Measurements from ENCODE around the gene SLAMF1. TPM values are rescaled to one million over a fixed set of nuclear protein-coding genes. Genes with fewer than 3 reads are reported as not detected.
"Not testable (repeated sequence)": the region's sequence is repeated elsewhere in the genome, so short reads cannot be mapped to it uniquely, and the experiment has no call there.

SLAMF1 gene
- total RNA-seq, 4 donors from 2014 or later: 0.57 to 5.0 (median 0.95) TPM

DNA sequence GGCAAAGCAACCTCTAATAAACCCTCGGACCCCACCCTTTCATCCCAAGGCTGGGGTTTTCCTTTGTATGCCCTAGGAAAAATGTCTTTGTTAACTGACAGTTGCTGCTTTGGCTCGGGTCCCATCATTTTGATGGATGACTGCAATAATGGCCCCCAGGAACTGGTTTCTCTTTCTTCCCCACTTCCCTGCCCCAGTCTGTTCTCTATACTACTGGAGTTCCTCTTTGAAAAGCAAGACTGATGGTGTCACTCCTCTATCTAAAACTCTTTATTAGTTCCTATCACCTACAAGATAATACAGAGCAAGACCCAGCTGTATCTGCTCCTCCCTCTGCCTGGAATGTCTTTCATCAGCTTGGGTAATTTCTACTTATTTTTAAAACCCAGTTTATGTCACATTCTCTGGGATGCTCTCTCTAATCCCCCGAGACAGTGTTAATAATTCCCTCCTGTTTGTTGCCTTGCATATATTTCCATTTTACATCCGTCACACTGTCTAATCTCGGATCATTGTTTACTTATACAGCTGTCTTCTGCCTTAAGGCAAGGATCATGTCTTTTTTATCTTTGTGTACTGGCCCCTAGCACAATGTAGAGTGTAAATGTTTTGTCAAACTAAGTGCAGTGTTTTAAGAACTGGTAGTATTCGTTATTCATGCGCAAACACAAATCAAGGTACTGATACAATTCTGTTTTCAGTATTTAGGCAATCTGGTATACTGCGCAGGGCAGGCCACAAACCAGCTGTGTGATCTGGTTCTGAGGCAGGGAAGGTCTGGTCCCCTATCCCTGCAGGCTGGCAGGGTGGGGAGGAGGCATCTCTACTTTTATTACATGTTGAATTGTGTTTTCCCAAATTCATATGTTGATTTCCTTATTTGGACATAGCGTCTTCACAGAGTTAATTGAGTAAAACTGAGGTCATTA is 16.1 kb downstream of the SLAMF1 start:
- WGBS: 48% methylated on average over 9 of the region's 9 CpGs
- no peaks in the 10 kb centered on the region for H3K27me3 ChIP-seq
- no peaks in the 10 kb centered on the region for H3K36me3 ChIP-seq
- DNase-seq (ENCODE audit: extremely low spot score): no peak
- H3K4me3 ChIP-seq: no peak overlapping the region
- peaks cover 0 to 10% (median 2%) of the 10 kb centered on the region in 4 donors for H3K4me1 ChIP-seq
- no peak overlapping the region for H3K27ac ChIP-seq (replicated peaks in 1 of 4)
- no peak for TF ChIP-seq EP300 (IDR thresholded peaks at IDR 0.05)
- TF ChIP-seq, protein P1, sequence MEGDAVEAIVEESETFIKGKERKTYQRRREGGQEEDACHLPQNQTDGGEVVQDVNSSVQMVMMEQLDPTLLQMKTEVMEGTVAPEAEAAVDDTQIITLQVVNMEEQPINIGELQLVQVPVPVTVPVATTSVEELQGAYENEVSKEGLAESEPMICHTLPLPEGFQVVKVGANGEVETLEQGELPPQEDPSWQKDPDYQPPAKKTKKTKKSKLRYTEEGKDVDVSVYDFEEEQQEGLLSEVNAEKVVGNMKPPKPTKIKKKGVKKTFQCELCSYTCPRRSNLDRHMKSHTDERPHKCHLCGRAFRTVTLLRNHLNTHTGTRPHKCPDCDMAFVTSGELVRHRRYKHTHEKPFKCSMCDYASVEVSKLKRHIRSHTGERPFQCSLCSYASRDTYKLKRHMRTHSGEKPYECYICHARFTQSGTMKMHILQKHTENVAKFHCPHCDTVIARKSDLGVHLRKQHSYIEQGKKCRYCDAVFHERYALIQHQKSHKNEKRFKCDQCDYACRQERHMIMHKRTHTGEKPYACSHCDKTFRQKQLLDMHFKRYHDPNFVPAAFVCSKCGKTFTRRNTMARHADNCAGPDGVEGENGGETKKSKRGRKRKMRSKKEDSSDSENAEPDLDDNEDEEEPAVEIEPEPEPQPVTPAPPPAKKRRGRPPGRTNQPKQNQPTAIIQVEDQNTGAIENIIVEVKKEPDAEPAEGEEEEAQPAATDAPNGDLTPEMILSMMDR (IDR thresholded peaks at IDR 0.05): no peak
- no peak for TF ChIP-seq POLR2A (IDR thresholded peaks at IDR 0.05; ENCODE audit: low read depth)
- no peak for TF ChIP-seq POLR2AphosphoS5 (IDR thresholded peaks at IDR 0.05)
- intact Hi-C loops (cut with DNase I): no loop called here
- H3K9me3 ChIP-seq: no peaks in the 10 kb centered on the region

DNA sequence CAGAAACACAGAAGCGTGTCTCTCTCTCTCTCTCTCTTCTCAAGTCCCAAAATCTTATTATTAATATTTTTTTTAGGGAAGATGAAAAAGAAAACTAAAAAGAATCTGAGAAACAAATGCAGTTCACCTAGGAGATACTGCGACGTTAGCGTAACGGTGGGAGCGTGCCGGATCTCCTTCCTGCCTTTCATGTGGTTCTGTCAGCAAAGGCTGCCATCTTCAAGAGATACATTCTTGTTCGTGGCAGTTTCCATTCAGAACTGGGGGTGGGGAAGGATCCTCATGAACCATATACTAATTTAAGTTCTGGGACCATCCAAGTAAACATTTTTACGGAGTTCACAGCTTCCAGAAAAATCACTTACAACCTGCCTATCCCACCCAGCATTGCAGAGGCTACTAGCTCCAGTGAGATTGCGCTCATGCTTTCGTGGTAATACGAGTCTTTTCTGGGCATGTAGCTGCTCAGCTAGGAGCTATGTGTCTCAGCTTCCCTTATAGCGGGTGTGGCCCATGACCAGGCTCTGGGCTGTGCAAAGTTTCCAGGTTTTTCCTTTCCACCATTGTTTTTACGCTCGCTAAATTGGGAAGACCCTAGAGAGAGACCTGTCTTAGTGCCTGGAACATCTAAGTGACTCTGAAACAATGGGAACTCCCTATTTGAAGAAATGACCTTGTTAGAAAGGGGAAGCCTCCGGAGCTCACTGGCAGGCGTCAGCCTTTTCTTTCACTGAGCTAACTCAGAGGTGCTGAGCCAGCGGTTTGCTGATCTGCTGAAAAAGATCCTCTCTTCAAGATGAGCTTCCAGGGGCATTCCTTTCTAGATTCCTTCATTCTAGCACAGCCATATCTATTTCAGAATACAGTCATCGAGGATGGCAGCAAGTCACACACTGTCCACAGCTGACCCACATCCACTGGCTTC is 17.3 kb downstream of the SLAMF1 start:
- no peak for TF ChIP-seq POLR2A (IDR thresholded peaks at IDR 0.05; ENCODE audit: low read depth)
- TF ChIP-seq POLR2AphosphoS5 (IDR thresholded peaks at IDR 0.05): no peak
- no peak for DNase-seq (ENCODE audit: extremely low spot score)

DNA sequence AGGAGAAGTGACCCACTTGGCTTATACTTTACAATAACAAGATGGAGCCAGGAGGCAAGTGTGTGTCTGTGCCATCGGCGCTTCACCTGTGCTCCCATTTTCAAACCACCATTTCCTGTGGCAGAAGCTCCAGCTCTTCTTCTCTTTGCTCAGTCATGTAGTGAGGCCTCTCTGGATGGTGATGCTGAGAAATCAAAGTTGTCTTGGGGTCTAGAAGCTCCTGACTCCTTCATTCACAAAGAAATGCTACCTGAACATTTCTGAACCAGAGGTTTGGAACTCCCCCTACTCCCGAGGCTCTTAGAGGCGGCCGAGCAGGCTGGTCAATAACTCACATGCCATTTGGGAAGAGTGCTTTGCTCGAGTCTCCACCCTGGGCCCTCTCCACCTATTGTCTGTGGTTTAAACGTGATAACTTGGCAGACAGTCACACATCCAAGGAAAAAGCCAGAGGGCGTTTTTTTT is 18.0 kb downstream of the SLAMF1 start:
- 71% methylated on average over 8 of the region's 8 CpGs for WGBS

More for the DNA sequence above, 17.3 kb downstream of the SLAMF1 start:
- H3K36me3 ChIP-seq: no peaks in the 10 kb centered on the region
- intact Hi-C loops (cut with DNase I): no loop called here
- H3K27me3 ChIP-seq: no peaks in the 10 kb centered on the region
- no peak overlapping the region for H3K4me3 ChIP-seq
- H3K27ac ChIP-seq (replicated peaks in 1 of 4): no peak overlapping the region
- H3K4me1 ChIP-seq: peaks cover 0 to 10% (median 2%) of the 10 kb centered on the region in 4 donors
- no peaks in the 10 kb centered on the region for H3K9me3 ChIP-seq
- 78% methylated on average over 18 of the region's 19 CpGs for WGBS

DNA sequence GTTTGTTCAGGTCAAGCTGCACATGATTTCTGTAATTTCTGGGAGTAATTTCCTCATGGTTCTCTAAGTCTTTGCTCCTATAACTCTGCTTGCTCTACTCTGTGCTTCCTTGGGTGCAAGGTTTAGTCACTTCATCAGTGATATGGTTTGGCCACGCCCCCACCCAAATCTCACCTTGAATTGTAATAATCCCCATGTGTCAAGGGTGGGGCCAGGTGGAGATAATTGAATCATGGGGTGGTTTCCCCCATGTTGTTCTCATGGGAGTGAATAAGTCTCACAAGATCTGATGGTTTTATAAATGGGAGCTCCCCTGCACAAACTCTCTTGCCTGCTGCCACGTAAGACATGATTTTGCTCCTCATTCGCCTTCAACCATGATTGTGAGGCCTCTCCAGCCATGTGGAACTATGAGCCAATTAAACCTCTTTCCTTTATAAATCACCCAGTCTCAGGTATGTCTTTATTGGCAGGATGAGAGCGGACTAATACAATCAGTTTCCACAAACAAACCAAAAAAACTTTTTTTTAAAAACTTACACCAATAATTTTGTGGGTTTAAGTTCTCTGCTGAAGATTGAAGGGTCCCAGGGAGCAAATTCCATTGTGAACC is 19.1 kb downstream of the SLAMF1 start:
- H3K27me3 ChIP-seq; H3K27ac ChIP-seq (replicated peaks in 1 of 4); H3K36me3 ChIP-seq; H3K4me1 ChIP-seq; H3K9me3 ChIP-seq; DNase-seq (ENCODE audit: extremely low spot score); H3K4me3 ChIP-seq; intact Hi-C loops (cut with DNase I): not testable (repeated sequence)
- WGBS: 78% methylated on average over 4 of the region's 4 CpGs

More for the DNA sequence above, 18.0 kb downstream of the SLAMF1 start:
- H3K27me3 ChIP-seq: no peaks in the 10 kb centered on the region
- no peak overlapping the region for H3K27ac ChIP-seq (replicated peaks in 1 of 4)
- intact Hi-C loops (cut with DNase I): no loop called here
- H3K4me1 ChIP-seq: peaks cover 0 to 10% (median 2%) of the 10 kb centered on the region in 4 donors
- no peak overlapping the region for H3K4me3 ChIP-seq
- no peaks in the 10 kb centered on the region for H3K9me3 ChIP-seq
- H3K36me3 ChIP-seq: no peaks in the 10 kb centered on the region
- TF ChIP-seq POLR2A (IDR thresholded peaks at IDR 0.05; ENCODE audit: low read depth) (no peak), EP300 (IDR thresholded peaks at IDR 0.05) (no peak), POLR2AphosphoS5 (IDR thresholded peaks at IDR 0.05) (no peak)
- TF ChIP-seq, protein P1 (IDR thresholded peaks at IDR 0.05): no peak
- no peak for DNase-seq (ENCODE audit: extremely low spot score)

DNA sequence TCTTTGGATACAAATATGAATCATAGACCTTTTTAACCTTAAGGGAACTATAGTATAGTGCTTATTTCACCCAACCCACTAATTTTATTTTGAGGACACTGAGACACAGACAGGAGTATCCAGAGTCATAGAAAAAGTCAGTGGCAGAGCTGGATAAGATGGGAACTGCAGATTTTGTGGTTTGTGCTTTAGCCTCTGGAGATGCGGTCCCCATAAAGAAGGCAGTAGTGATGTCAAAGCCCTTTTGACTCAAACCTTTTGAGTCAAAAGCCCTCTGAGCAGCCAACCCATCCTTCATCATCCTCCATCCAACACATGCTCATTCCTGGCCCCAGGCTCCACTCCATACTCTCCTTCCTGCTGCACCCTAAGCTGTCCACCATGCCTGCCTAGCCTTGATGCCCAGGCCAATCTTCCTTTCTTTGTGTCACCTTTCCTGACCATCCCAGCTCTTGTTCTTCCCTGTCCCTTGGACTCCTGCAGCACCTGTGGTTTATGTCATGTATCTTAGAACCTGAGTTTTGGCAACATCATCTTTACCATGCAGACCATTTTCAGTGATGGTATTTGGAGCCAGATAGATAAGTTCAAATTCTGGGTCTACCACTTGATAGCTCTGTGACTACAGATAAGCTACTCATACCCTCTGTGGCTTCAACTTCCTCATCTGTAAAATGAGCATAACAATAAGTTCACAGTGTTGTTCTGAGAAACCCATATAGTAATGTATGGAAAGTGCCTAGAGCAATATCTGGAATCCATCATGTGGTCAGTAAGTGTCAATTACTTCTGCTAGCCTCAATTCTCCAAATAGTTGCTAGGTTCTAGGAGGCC is 20.1 kb downstream of the SLAMF1 start:
- no peak overlapping the region for H3K4me3 ChIP-seq
- no peak for TF ChIP-seq POLR2AphosphoS5 (IDR thresholded peaks at IDR 0.05)
- TF ChIP-seq, protein P1 (IDR thresholded peaks at IDR 0.05): no peak
- TF ChIP-seq EP300 (IDR thresholded peaks at IDR 0.05): no peak
- no peak for TF ChIP-seq POLR2A (IDR thresholded peaks at IDR 0.05; ENCODE audit: low read depth)
- 92% methylated on average over 1 of the region's 1 CpG for WGBS
- no peak overlapping the region for H3K27ac ChIP-seq (replicated peaks in 1 of 4)
- H3K27me3 ChIP-seq: no peaks in the 10 kb centered on the region
- intact Hi-C loops (cut with DNase I): no loop called here
- no peaks in the 10 kb centered on the region for H3K36me3 ChIP-seq
- peak; percentile 60 for DNase-seq (ENCODE audit: extremely low spot score)
- peaks cover 0 to 10% (median 2%) of the 10 kb centered on the region in 4 donors for H3K4me1 ChIP-seq
- no peaks in the 10 kb centered on the region for H3K9me3 ChIP-seq
